GM19372 (cell line): ENCODE measurements around the gene PTPN14.
"Not testable (repeated sequence)": the region's sequence is repeated elsewhere in the genome, so short reads cannot be mapped to it uniquely, and the experiment has no call there.

Experiments used
- ATAC-seq: cut with Tn5 transposase; IDR thresholded peaks from one replicate; pipeline ENCODE4 v1.9.1; 2021; ENCODE audit warnings: mild to moderate bottlenecking, low read depth, moderate library complexity; ENCODE audit not compliant: unreplicated experiment

The PTPN14 gene

GRCh38 chr1:214483180-214483579, 68.2 kb downstream of the PTPN14 start:
- not testable (repeated sequence) for ATAC-seq

- ATAC-seq: not testable (repeated sequence)
Observed at GRCh38 chr1:214481983-214482634, 69.3 kb downstream of the PTPN14 start.

GRCh38 chr1:214476986-214477870, 74.2 kb downstream of the PTPN14 start:
- ATAC-seq: no peak

- ATAC-seq: no peak
Observed at GRCh38 chr1:214476229-214476985, 75.0 kb downstream of the PTPN14 start.

- ATAC-seq: no peak
Observed at GRCh38 chr1:214475746-214476145, 75.7 kb downstream of the PTPN14 start.

GRCh38 chr1:214475331-214475730, 76.1 kb downstream of the PTPN14 start:
- no peak for ATAC-seq

- no peak for ATAC-seq
Observed at GRCh38 chr1:214474467-214474866, 76.9 kb downstream of the PTPN14 start.

GRCh38 chr1:214473862-214474261, 77.5 kb downstream of the PTPN14 start:
- ATAC-seq: no peak

GRCh38 chr1:214473387-214473786, 78.0 kb downstream of the PTPN14 start:
- no peak for ATAC-seq

GRCh38 chr1:214472364-214472763, 79.0 kb downstream of the PTPN14 start:
- no peak for ATAC-seq

GRCh38 chr1:214471458-214471857, 79.9 kb downstream of the PTPN14 start:
- no peak for ATAC-seq

GRCh38 chr1:214470132-214470531, 81.3 kb downstream of the PTPN14 start:
- ATAC-seq: no peak

GRCh38 chr1:214469290-214469689, 82.1 kb downstream of the PTPN14 start:
- ATAC-seq: no peak

- ATAC-seq: no peak
Observed at GRCh38 chr1:214467078-214467585, 84.3 kb downstream of the PTPN14 start.

- no peak for ATAC-seq
Observed at GRCh38 chr1:214466403-214467077, 84.9 kb downstream of the PTPN14 start.

- ATAC-seq: no peak
Observed at GRCh38 chr1:214464445-214465287, 86.7 kb downstream of the PTPN14 start.

- ATAC-seq: no peak
Observed at GRCh38 chr1:214463596-214463995, 87.8 kb downstream of the PTPN14 start.

GRCh38 chr1:214462882-214463281, 88.5 kb downstream of the PTPN14 start:
- ATAC-seq: no peak

- ATAC-seq: no peak
Observed at GRCh38 chr1:214461305-214461704, 90.1 kb downstream of the PTPN14 start.
